Activated CD8-positive, alpha-beta memory T cell treated with anti-CD3 and anti-CD28 coated beads, Interleukin-2, amount 50 U/mL, for 24 hours (primary cell): ENCODE results near the gene HSD17B7.

Source experiments
- DNase-seq: peaks from one replicate; pipeline ENCODE4 v3.0.0-alpha.2; 2020; ENCODE audit errors: extremely low read depth

The HSD17B7 gene

GRCh38 chr1:162859191-162859590 lies 68.7 kb downstream of the HSD17B7 start:
- DNase-seq: no peak

GRCh38 chr1:162861101-162861500 lies 70.6 kb downstream of the HSD17B7 start, which contains the start of gene CCDC190:
CCDC190 (minus strand) TSS chr1:162861175; CDS start chr1:162859646, 1,529 bp downstream.
- no peak for DNase-seq

GRCh38 chr1:162861625-162862024 lies 71.1 kb downstream of the HSD17B7 start:
- DNase-seq: no peak
